GM12878 (cell line): ENCODE results near the gene SPATA6. TPM values are rescaled to one million over a fixed set of nuclear protein-coding genes. Genes with fewer than 3 reads are reported as not detected.

ENCODE experiments used
- ATAC-seq: fragments of 200-7000 bp; cut with Tn5 transposase; 3 replicates; pipeline ENCODE4 v1.9.1; 2020; ENCODE audit warnings: mild to moderate bottlenecking, moderate library complexity
- BruUV-seq: library from RNA; stranded (reverse); fragments of 400-500 nt; replicated peaks from 2 replicates; lab custom pipeline; 2021; lab: Mats Ljungman, UMichigan
- CTCF ChIA-PET: fragments of 300-600 bp; sonication (Branson Sonifier 250); formaldehyde crosslinking; extraction: SDS; loops from one replicate; lab custom pipeline; 2021; ENCODE audit warnings: inconsistent platforms; lab: Yijun Ruan, JAX
- POLR2A ChIA-PET: fragments of 350-600 bp; formaldehyde crosslinking; extraction: SDS; loops from one replicate; lab custom pipeline; 2021; ENCODE audit warnings: inconsistent platforms; lab: Charles Lee
- RAD21 ChIA-PET: fragments of 300-600 bp; sonication (Branson Sonifier 250); formaldehyde crosslinking; loops from one replicate; lab custom pipeline; 2023; ENCODE audit warnings: antibody characterized with exemption; ENCODE audit not compliant: unreplicated experiment; lab: Charles Lee
- SMC1A ChIA-PET: fragments of 300-600 bp; sonication (Branson Sonifier 250); formaldehyde crosslinking; loops from one replicate; lab custom pipeline; 2023; ENCODE audit not compliant: unreplicated experiment, uncharacterized antibody; lab: Charles Lee
- DNase-seq: peaks from one replicate; pipeline ENCODE4 v3.0.0-alpha.2; 2011; ENCODE audit warnings: low read depth, low spot score
- FAIRE-seq: peaks from 3 replicates; lab custom pipeline; 2011; peaks lifted over from hg19 to GRCh38; lab: Jason Lieb, UNC
- H2AFZ ChIP-seq: 2 replicates; pipeline ENCODE4 v1.6.0; 2011; ENCODE audit warnings: low read depth, low read length, control low read depth; ENCODE audit not compliant: control insufficient read depth
- H3K27ac ChIP-seq: 2 replicates; pipeline ENCODE4 v1.5.1; 2011; ENCODE audit warnings: control low read depth; ENCODE audit not compliant: control insufficient read depth, insufficient read depth
- H3K27me3 ChIP-seq, 2 experiments: replicated peaks in 1 of 2; 2 replicates each; pipeline versions ENCODE4 v1.6.0 to v1.6.1; 2011; ENCODE audit warnings: low read length in 1 of 2; ENCODE audit not compliant: control insufficient read depth in 2 of 2, insufficient read depth in 2 of 2
- H3K36me3 ChIP-seq, 2 experiments: 2 replicates each; pipeline ENCODE4 v1.5.1; 2011; ENCODE audit warnings: low read length in 1 of 2; ENCODE audit not compliant: control insufficient read depth in 2 of 2, insufficient read depth in 2 of 2
- H3K4me1 ChIP-seq: 2 replicates; pipeline ENCODE4 v1.6.1; 2011; ENCODE audit warnings: mild to moderate bottlenecking, low read length, moderate library complexity, mixed read lengths; ENCODE audit not compliant: control insufficient read depth, insufficient read depth
- H3K4me2 ChIP-seq: 2 replicates; pipeline ENCODE4 v1.6.0; 2011; ENCODE audit warnings: control low read depth; ENCODE audit not compliant: control insufficient read depth, insufficient read depth
- H3K4me3 ChIP-seq: fragments of 200-600 bp; sonication (generic); 2 replicates; pipeline ENCODE4 v1.5.1; 2016
- H3K79me2 ChIP-seq: 2 replicates; pipeline ENCODE4 v1.6.0; 2011; ENCODE audit warnings: low read length; ENCODE audit not compliant: control insufficient read depth, insufficient read depth
- H3K9ac ChIP-seq: 2 replicates; pipeline ENCODE4 v1.8.0; 2011; ENCODE audit warnings: low read length, control low read depth, mixed read lengths; ENCODE audit not compliant: control insufficient read depth, insufficient read depth
- H3K9me3 ChIP-seq: replicated peaks from 3 replicates; pipeline ENCODE4 v1.5.1; 2011; ENCODE audit warnings: mild to moderate bottlenecking, low read length; ENCODE audit not compliant: control insufficient read depth, insufficient read depth
- H4K20me1 ChIP-seq: 2 replicates; pipeline ENCODE4 v1.6.0; 2011; ENCODE audit not compliant: control insufficient read depth, insufficient read depth
- BACH1 ChIP-seq: fragments of 450-650 bp; IDR thresholded peaks from 2 replicates; pipeline ENCODE4 v1.6.1; 2017; ENCODE audit warnings: mild to moderate bottlenecking, borderline replicate concordance
- CBFB ChIP-seq: IDR thresholded peaks from 2 replicates; pipeline ENCODE4 v1.6.1; 2016; ENCODE audit warnings: antibody characterized with exemption, low read depth
- EZH2 ChIP-seq: IDR thresholded peaks from 2 replicates; pipeline ENCODE4 v1.6.1; 2012; ENCODE audit warnings: low read depth, mild to moderate bottlenecking, control low read depth, inconsistent platforms, low read length, borderline replicate concordance; ENCODE audit not compliant: control insufficient read depth
- MEF2A ChIP-seq: IDR thresholded peaks from 2 replicates; pipeline ENCODE4 v1.6.1; 2011; ENCODE audit warnings: low read depth, mild to moderate bottlenecking, low read length, moderate library complexity; ENCODE audit not compliant: insufficient read depth
- NR2C2 ChIP-seq: IDR thresholded peaks from 2 replicates; pipeline ENCODE4 v1.6.1; 2011; ENCODE audit warnings: borderline replicate concordance, low read depth; ENCODE audit not compliant: control insufficient read depth, insufficient read length
- NRF1 ChIP-seq: conservative IDR thresholded peaks from 2 replicates; pipeline ENCODE4 v1.6.1; 2011; ENCODE audit warnings: mild to moderate bottlenecking, low read depth, low read length, improper control_type of control experiment
- PML ChIP-seq: IDR thresholded peaks from 2 replicates; pipeline ENCODE4 v1.6.1; 2012; ENCODE audit warnings: low read length, inconsistent platforms
- RAD21 ChIP-seq: IDR thresholded peaks from 2 replicates; pipeline ENCODE4 v1.6.1; 2011; ENCODE audit warnings: mild to moderate bottlenecking, low read depth, low read length, moderate library complexity; ENCODE audit not compliant: insufficient read depth
- RAD51 ChIP-seq: fragments of 450-650 bp; IDR thresholded peaks from 2 replicates; pipeline ENCODE4 v1.6.1; 2016; ENCODE audit warnings: moderate library complexity, mild to moderate bottlenecking, inconsistent platforms
- RUNX3 ChIP-seq: IDR thresholded peaks from 2 replicates; pipeline ENCODE4 v1.6.1; 2012; ENCODE audit warnings: low read length, inconsistent platforms
- SP1 ChIP-seq: IDR thresholded peaks from one replicate; pipeline ENCODE4 v1.6.1; 2011; ENCODE audit warnings: low read depth, low read length
- SUPT20H ChIP-seq: IDR thresholded peaks from 2 replicates; pipeline ENCODE4 v1.6.1; 2011; ENCODE audit warnings: low read depth, mild to moderate bottlenecking, low read length, moderate library complexity, borderline replicate concordance; ENCODE audit not compliant: control insufficient read depth
- TBL1XR1 ChIP-seq: IDR thresholded peaks from 2 replicates; pipeline ENCODE4 v1.6.1; 2012; ENCODE audit warnings: low read depth, low read length, improper control_type of control experiment
- WRNIP1 ChIP-seq: IDR thresholded peaks from 2 replicates; pipeline ENCODE4 v1.6.1; 2011; ENCODE audit warnings: low read depth, low read length, improper control_type of control experiment, borderline replicate concordance
- ZNF207 ChIP-seq: fragments of 450-650 bp; IDR thresholded peaks from 2 replicates; pipeline ENCODE4 v1.6.1; 2014; ENCODE audit warnings: antibody characterized with exemption, mild to moderate bottlenecking, borderline replicate concordance
- ZZZ3 ChIP-seq: IDR thresholded peaks from 2 replicates; pipeline ENCODE4 v1.6.1; 2011; ENCODE audit warnings: low read depth; ENCODE audit not compliant: control insufficient read depth, insufficient read length
- WGBS: methylation state at CpG from one replicate; pipeline ENCODE4 v1.1.6; 2016; ENCODE audit warnings: low lambda C conversion rate; ENCODE audit not compliant: insufficient replicate concordance, insufficient coverage; ENCODE audit errors: missing lambda C conversion rate; 5-methylcytosine and 5-hydroxymethylcytosine counted together
- in situ Hi-C: fragments of 300-500 bp; cut with MboI; formaldehyde crosslinking; loops from 9 replicates; pipeline ENCODE4 v1.14.3; 2018; ENCODE audit warnings: mixed read lengths
- intact Hi-C: fragments of 100-400 bp; cut with micrococcal nuclease; formaldehyde crosslinking; loops from one replicate; pipeline ENCODE4 v1.14.2; 2022; ENCODE audit not compliant: unreplicated experiment
- polyA plus RNA-seq, 11 experiments: library from polyadenylated mRNA; depleted of rRNA in 4 of 11; unstranded in 6 of 11; stranded (reverse) in 5 of 11; fragments of >200 nt; fragmentation: Nextera tagmentation in 4 of 11; fragmentation: Illumina TruSeq in 1 of 11; extraction: Ambion mirVana in 4 of 11; extraction: Trizol in 1 of 11; gene quantifications; 1 replicate in 1 of 11; 2 replicates in 10 of 11; pipeline versions ENCODE4 v1.2.1 to v1.2.3, GENCODE V29; 2011 to 2016; ENCODE audit warnings: inconsistent platforms in 2 of 11, missing spikeins in 2 of 11, low read depth in 1 of 11
- total RNA-seq, 4 experiments: library from RNA; depleted of rRNA in 3 of 4; stranded (reverse); fragments of >200 nt in 3 of 4; fragmentation: Illumina TruSeq in 1 of 4; extraction: Trizol in 1 of 4; gene quantifications; 2 replicates each; pipeline versions ENCODE4 v1.2.1 to v1.2.3, GENCODE V29; 2013 to 2021
- TF ChIP-seq, protein P1 (sequence below): fragments of 150-350 bp; IDR thresholded peaks from 2 replicates; pipeline ENCODE4 v1.6.1; 2014; ENCODE audit warnings: mild to moderate bottlenecking, low read depth, low read length
- TF ChIP-seq, protein P2 (sequence below): fragments of 450-650 bp; IDR thresholded peaks from 2 replicates; pipeline ENCODE4 v1.6.1; 2017; ENCODE audit warnings: mild to moderate bottlenecking, low read depth, inconsistent platforms; ENCODE audit not compliant: poor library complexity, severe bottlenecking
- TF ChIP-seq, protein P3 (sequence below): IDR thresholded peaks from 2 replicates; pipeline ENCODE4 v1.6.1; 2011; ENCODE audit warnings: low read depth, low read length, improper control_type of control experiment, borderline replicate concordance

Gene SPATA6
- total and polyA plus RNA-seq, 10 of the 15 experiments (the other 5 are each of a cell fraction or from before 2014, with no cell fraction given) = 0.29 TPM; not detected in 9

DNA sequence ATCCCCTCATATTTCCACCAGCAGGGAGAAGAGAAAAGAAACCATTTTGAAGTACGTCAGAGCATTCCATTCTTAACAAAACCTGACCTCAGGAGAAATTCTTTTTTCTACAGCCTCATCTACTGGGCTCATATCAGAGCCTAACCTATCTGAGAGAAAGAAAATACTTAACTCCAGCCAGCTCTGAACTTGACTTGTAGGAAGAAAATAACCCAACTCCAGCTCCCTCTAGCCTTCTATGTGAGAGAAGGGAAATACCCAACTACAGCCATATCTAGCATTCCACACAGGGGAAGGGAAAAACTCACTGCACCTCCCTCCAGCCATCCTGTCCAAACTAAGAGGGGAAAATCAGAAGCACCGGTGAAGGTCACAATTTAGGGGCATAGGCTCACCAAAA is 57.7 kb downstream of the SPATA6 start:
- WGBS = 35% methylated on average over 2 of the region's 2 CpGs
- ChIA-PET POLR2A (no interaction called here), CTCF (no interaction called here), RAD21 (no interaction called here), SMC1A (no interaction called here)
- intact Hi-C loops = no loop called here
- H3K27ac ChIP-seq = no peak overlapping the region
- no TSS peak for BruUV-seq
- no peak for DNase-seq
- no peak for ATAC-seq
- H3K4me1 ChIP-seq = no peaks in the 10 kb centered on the region
- no peaks in the 10 kb centered on the region for H3K79me2 ChIP-seq
- no peaks in the 10 kb centered on the region for H3K9me3 ChIP-seq
- FAIRE-seq = no peak
- H3K9ac ChIP-seq = no peak overlapping the region
- H3K4me2 ChIP-seq = no peak overlapping the region
- H4K20me1 ChIP-seq = no peaks in the 10 kb centered on the region
- H3K27me3 ChIP-seq = no peaks in the 10 kb centered on the region
- H2AFZ ChIP-seq = no peak overlapping the region
- in situ Hi-C loops = no loop called here
- no peak overlapping the region for H3K4me3 ChIP-seq
- no peaks in the 10 kb centered on the region for H3K36me3 ChIP-seq
- TF ChIP-seq RAD21 (no peak), TBL1XR1 (no peak), ZZZ3 (no peak), EZH2 (no peak), SP1 (no peak), NR2C2 (no peak), RAD51 (no peak), NRF1 (no peak), SUPT20H (no peak), MEF2A (no peak), CBFB (no peak), BACH1 (no peak), WRNIP1 (no peak), ZNF207 (no peak), RUNX3 (no peak), PML (no peak)
- TF ChIP-seq, protein P1, sequence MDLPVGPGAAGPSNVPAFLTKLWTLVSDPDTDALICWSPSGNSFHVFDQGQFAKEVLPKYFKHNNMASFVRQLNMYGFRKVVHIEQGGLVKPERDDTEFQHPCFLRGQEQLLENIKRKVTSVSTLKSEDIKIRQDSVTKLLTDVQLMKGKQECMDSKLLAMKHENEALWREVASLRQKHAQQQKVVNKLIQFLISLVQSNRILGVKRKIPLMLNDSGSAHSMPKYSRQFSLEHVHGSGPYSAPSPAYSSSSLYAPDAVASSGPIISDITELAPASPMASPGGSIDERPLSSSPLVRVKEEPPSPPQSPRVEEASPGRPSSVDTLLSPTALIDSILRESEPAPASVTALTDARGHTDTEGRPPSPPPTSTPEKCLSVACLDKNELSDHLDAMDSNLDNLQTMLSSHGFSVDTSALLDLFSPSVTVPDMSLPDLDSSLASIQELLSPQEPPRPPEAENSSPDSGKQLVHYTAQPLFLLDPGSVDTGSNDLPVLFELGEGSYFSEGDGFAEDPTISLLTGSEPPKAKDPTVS = no peak
- TF ChIP-seq, protein P2, sequence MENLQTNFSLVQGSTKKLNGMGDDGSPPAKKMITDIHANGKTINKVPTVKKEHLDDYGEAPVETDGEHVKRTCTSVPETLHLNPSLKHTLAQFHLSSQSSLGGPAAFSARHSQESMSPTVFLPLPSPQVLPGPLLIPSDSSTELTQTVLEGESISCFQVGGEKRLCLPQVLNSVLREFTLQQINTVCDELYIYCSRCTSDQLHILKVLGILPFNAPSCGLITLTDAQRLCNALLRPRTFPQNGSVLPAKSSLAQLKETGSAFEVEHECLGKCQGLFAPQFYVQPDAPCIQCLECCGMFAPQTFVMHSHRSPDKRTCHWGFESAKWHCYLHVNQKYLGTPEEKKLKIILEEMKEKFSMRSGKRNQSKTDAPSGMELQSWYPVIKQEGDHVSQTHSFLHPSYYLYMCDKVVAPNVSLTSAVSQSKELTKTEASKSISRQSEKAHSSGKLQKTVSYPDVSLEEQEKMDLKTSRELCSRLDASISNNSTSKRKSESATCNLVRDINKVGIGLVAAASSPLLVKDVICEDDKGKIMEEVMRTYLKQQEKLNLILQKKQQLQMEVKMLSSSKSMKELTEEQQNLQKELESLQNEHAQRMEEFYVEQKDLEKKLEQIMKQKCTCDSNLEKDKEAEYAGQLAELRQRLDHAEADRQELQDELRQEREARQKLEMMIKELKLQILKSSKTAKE = no peak
- TF ChIP-seq, protein P3, sequence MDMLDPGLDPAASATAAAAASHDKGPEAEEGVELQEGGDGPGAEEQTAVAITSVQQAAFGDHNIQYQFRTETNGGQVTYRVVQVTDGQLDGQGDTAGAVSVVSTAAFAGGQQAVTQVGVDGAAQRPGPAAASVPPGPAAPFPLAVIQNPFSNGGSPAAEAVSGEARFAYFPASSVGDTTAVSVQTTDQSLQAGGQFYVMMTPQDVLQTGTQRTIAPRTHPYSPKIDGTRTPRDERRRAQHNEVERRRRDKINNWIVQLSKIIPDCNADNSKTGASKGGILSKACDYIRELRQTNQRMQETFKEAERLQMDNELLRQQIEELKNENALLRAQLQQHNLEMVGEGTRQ = no peak
